K562 (cell line): ENCODE data around the gene LRRC27. TPM values are rescaled to one million over a fixed set of nuclear protein-coding genes. Genes with fewer than 3 reads are reported as not detected.

Experiments used
- ATAC-seq: fragments of 200-7000 bp; cut with Tn5 transposase; 3 replicates; pipeline ENCODE4 v1.9.1; 2020; ENCODE audit warnings: moderate library complexity
- BruUV-seq: library from RNA; stranded (reverse); fragments of 400-500 nt; replicated peaks from 2 replicates; lab custom pipeline; 2021; lab: Mats Ljungman, UMichigan
- CTCF ChIA-PET: fragments of 300-600 bp; formaldehyde crosslinking; extraction: SDS; loops from one replicate; lab custom pipeline; 2021; ENCODE audit warnings: low intra/inter-chr PET ratio; lab: Yijun Ruan, JAX
- POLR2A ChIA-PET: fragments of 300-600, 350-650 bp; sonication (Branson Sonifier 250); formaldehyde crosslinking; extraction: SDS; loops from one replicate; lab custom pipeline; 2021; ENCODE audit warnings: antibody characterized with exemption, inconsistent platforms; lab: Yijun Ruan, JAX
- DNase-seq, 4 experiments: peaks; one replicate each; pipeline versions ENCODE4 v3.0.0 to v3.0.0-alpha.2; 2011 to 2018; ENCODE audit warnings: low spot score in 3 of 4, mixed read lengths in 3 of 4; ENCODE audit errors: extremely low read depth in 1 of 4
- FAIRE-seq: peaks from 2 replicates; lab custom pipeline; 2011; peaks lifted over from hg19 to GRCh38; lab: Jason Lieb, UNC
- H2AFZ ChIP-seq: 2 replicates; pipeline ENCODE4 v1.6.0; 2011; ENCODE audit warnings: low read depth, low read length, control low read depth, inconsistent platforms
- H3K27ac ChIP-seq: fragments of 200-600 bp; 3 replicates; pipeline ENCODE4 v1.8.0; 2011; ENCODE audit warnings: low read depth, mild to moderate bottlenecking, control low read depth, inconsistent platforms, low read length, moderate library complexity, mixed read lengths; ENCODE audit errors: extremely low read depth
- H3K27me3 ChIP-seq, 2 experiments: fragments of 300-600 bp in 1 of 2; 2 replicates in 1 of 2; 3 replicates in 1 of 2; pipeline versions ENCODE4 v1.6.0 to v1.8.0; 2011; ENCODE audit warnings: inconsistent platforms in 2 of 2, low read length in 2 of 2, mild to moderate bottlenecking in 1 of 2, mixed read lengths in 1 of 2, moderate library complexity in 1 of 2; ENCODE audit not compliant: control insufficient read depth in 2 of 2, insufficient read depth in 2 of 2
- H3K36me3 ChIP-seq: fragments of 300-600 bp; 3 replicates; pipeline ENCODE4 v1.8.0; 2011; ENCODE audit warnings: mild to moderate bottlenecking, low read length, inconsistent platforms; ENCODE audit not compliant: control insufficient read depth, insufficient read depth
- H3K4me1 ChIP-seq, 2 experiments: fragments of 200-600 bp in 1 of 2; replicated peaks in 1 of 2; 2 replicates in 1 of 2; 3 replicates in 1 of 2; pipeline versions ENCODE4 v1.5.1 to v1.8.0; 2011; ENCODE audit warnings: inconsistent platforms in 2 of 2, low read length in 2 of 2, mild to moderate bottlenecking in 1 of 2, mixed read lengths in 1 of 2, moderate library complexity in 1 of 2; ENCODE audit not compliant: control insufficient read depth in 2 of 2, insufficient read depth in 2 of 2
- H3K4me2 ChIP-seq: 2 replicates; pipeline ENCODE4 v1.6.1; 2011; ENCODE audit warnings: low read length, control low read depth, inconsistent platforms, mixed read lengths; ENCODE audit not compliant: insufficient read depth
- H3K4me3 ChIP-seq: fragments of 200-600 bp; sonication (generic), shearing (Covaris generic); 2 replicates; pipeline ENCODE4 v1.5.1; 2016; ENCODE audit warnings: control low read depth, inconsistent platforms
- H3K79me2 ChIP-seq: fragments of 200-600 bp; 3 replicates; pipeline ENCODE4 v1.8.0; 2011; ENCODE audit warnings: low read length, inconsistent platforms; ENCODE audit not compliant: control insufficient read depth, insufficient read depth
- H3K9ac ChIP-seq, 2 experiments: 2 replicates each; pipeline versions ENCODE4 v1.6.0 to v1.6.1; 2011; ENCODE audit warnings: low read depth in 2 of 2, low read length in 2 of 2, control low read depth in 1 of 2, inconsistent platforms in 1 of 2, mild to moderate bottlenecking in 1 of 2, mixed read lengths in 1 of 2; ENCODE audit not compliant: insufficient read depth in 1 of 2
- H3K9me1 ChIP-seq: one replicate; pipeline ENCODE4 v1.6.0; 2011; ENCODE audit warnings: inconsistent platforms, mild to moderate bottlenecking, low read length, moderate library complexity; ENCODE audit not compliant: control insufficient read depth, insufficient read depth
- H3K9me3 ChIP-seq: replicated peaks from 2 replicates; pipeline ENCODE4 v1.5.1; 2011; ENCODE audit warnings: low read depth, low read length, inconsistent platforms; ENCODE audit not compliant: control insufficient read depth, insufficient read depth
- H4K20me1 ChIP-seq: replicated peaks from 2 replicates; pipeline ENCODE4 v1.6.1; 2011; ENCODE audit warnings: low read length, inconsistent platforms, mixed read lengths; ENCODE audit not compliant: control insufficient read depth, insufficient read depth
- AFF1 ChIP-seq, 2 experiments: fragments of 450-650 bp; IDR thresholded peaks; 2 replicates each; pipeline ENCODE4 v1.6.1; 2018; ENCODE audit warnings: mild to moderate bottlenecking in 2 of 2, low read depth in 1 of 2; ENCODE audit not compliant: partially characterized antibody in 2 of 2
- ARID1B ChIP-seq: fragments of 450-650 bp; IDR thresholded peaks from 2 replicates; pipeline ENCODE4 v1.6.1; 2016; ENCODE audit warnings: antibody characterized with exemption, mild to moderate bottlenecking, inconsistent platforms
- CBFB ChIP-seq: sonication (generic); formaldehyde crosslinking; IDR thresholded peaks from 2 replicates; pipeline ENCODE4 v1.4.0; 2020; ENCODE audit warnings: mild to moderate bottlenecking, missing genetic modification reagents
- GTF2E2 ChIP-seq: fragments of 200-800 bp; sonication (Bioruptor generic); IDR thresholded peaks from 2 replicates; pipeline ENCODE4 v1.6.1; 2016; ENCODE audit warnings: missing genetic modification characterization, missing compliant biosample characterization
- HMGN3 ChIP-seq: IDR thresholded peaks from 2 replicates; pipeline ENCODE4 v1.6.1; 2011; ENCODE audit warnings: borderline replicate concordance, low read depth, mild to moderate bottlenecking, mixed read lengths, low read length; ENCODE audit not compliant: insufficient read length; ENCODE audit errors: extremely low read depth
- KLF1 ChIP-seq: fragments of 450-650 bp; IDR thresholded peaks from 2 replicates; pipeline ENCODE4 v1.6.1; 2016; ENCODE audit warnings: missing genetic modification characterization, missing compliant biosample characterization
- NELFE ChIP-seq: IDR thresholded peaks from 2 replicates; pipeline ENCODE4 v1.6.1; 2011; ENCODE audit warnings: mild to moderate bottlenecking; ENCODE audit not compliant: insufficient read depth, insufficient read length
- RB1 ChIP-seq: fragments of 450-650 bp; IDR thresholded peaks from 2 replicates; pipeline ENCODE4 v1.6.1; 2017; ENCODE audit warnings: low read depth, mild to moderate bottlenecking
- SMAD3 ChIP-seq: fragments of 450-650 bp; formaldehyde crosslinking; conservative IDR thresholded peaks from 2 replicates; pipeline ENCODE4 v1.4.0; 2020; ENCODE audit warnings: mild to moderate bottlenecking
- SUPT5H ChIP-seq: fragments of 450-650 bp; IDR thresholded peaks from 2 replicates; pipeline ENCODE4 v1.6.1; 2016
- ZBTB5 ChIP-seq: fragments of 450-650 bp; IDR thresholded peaks from 2 replicates; pipeline ENCODE4 v1.6.1; 2017; ENCODE audit warnings: antibody characterized with exemption
- ZNF124 ChIP-seq: sonication (generic); formaldehyde crosslinking; IDR thresholded peaks from 2 replicates; pipeline ENCODE4 v1.8.1; 2022; ENCODE audit warnings: missing genetic modification reagents
- ZNF280B ChIP-seq: fragments of 250-450 bp; sonication (Bioruptor Pico); IDR thresholded peaks from 2 replicates; pipeline ENCODE4 v1.5.1; 2021; ENCODE audit warnings: mild to moderate bottlenecking
- WGBS: fragments of 100-300 bp; shearing (Covaris generic); methylation state at CpG from one replicate; pipeline ENCODE4 v1.1.6; 2016; ENCODE audit warnings: low coverage, mixed read lengths; ENCODE audit not compliant: insufficient coverage; ENCODE audit errors: missing lambda C conversion rate; 5-methylcytosine and 5-hydroxymethylcytosine counted together
- in situ Hi-C: fragments of 300-500 bp; cut with MboI; formaldehyde crosslinking; loops from 4 replicates; pipeline ENCODE4 v1.15.0; 2018; ENCODE audit warnings: inconsistent platforms, mixed read lengths
- intact Hi-C: fragments of 100-400 bp; cut with micrococcal nuclease; formaldehyde crosslinking; loops from 2 replicates; pipeline ENCODE4 v1.14.2; 2022
- polyA plus RNA-seq, 8 experiments: library from polyadenylated mRNA; depleted of rRNA in 4 of 8; stranded (reverse) in 5 of 8; unstranded in 3 of 8; fragments of >200 nt; fragmentation: Nextera tagmentation in 2 of 8; fragmentation: Illumina TruSeq in 1 of 8; extraction: Ambion mirVana in 2 of 8; extraction: Trizol in 1 of 8; gene quantifications; 2 replicates each; pipeline versions ENCODE4 v1.2.1 to v1.2.3, GENCODE V29; 2011 to 2014; ENCODE audit warnings: inconsistent platforms in 1 of 8, missing spikeins in 1 of 8
- total RNA-seq, 7 experiments: library from RNA; depleted of rRNA in 6 of 7; stranded (reverse); fragments of >200 nt in 6 of 7; fragmentation: Illumina TruSeq in 2 of 7; extraction: Trizol in 2 of 7; gene quantifications; 2 replicates each; pipeline versions ENCODE4 v1.2.1 to v1.2.3, GENCODE V29; 2011 to 2021; ENCODE audit warnings: low replicate concordance in 1 of 7

LRRC27 gene
- total and polyA plus RNA-seq, 9 of the 15 experiments (the other 6 are each of a cell fraction or from before 2014, with no cell fraction given): 0.10 to 2.7 (median 1.4) TPM

GRCh38 chr10:132347931-132348267 is 15.9 kb downstream of the LRRC27 start:
- ATAC-seq (no peak), DNase-seq (no peak), FAIRE-seq (no peak)
- no peak for TF ChIP-seq ARID1B
- TF ChIP-seq GTF2E2 (tag): no peak
- TF ChIP-seq RB1: no peak
- no peak for TF ChIP-seq NELFE
- no peak for TF ChIP-seq ZNF124 (CRISPR knock-in tag)
- no peak for TF ChIP-seq SMAD3
- no peak for TF ChIP-seq ZBTB5
- no peak for TF ChIP-seq ZNF280B (CRISPR knock-in tag)
- no peak for TF ChIP-seq CBFB (CRISPR knock-in tag)
- no peak for TF ChIP-seq AFF1 (IDR thresholded peaks at IDR 0.05; ENCODE audit: low read depth in 1 of 2, partially characterized antibody in 2 of 2)
- no peak for TF ChIP-seq SUPT5H
- TF ChIP-seq HMGN3: no peak
- no peak for TF ChIP-seq KLF1 (tag)
- Histone ChIP-seq H4K20me1 (no peaks in the 10 kb centered on the region), H3K27me3 (no peaks in the 10 kb centered on the region), H3K4me1 (peaks cover 0 to 9% of the 10 kb centered on the region in 2 experiments; a peak in 2 of 5 replicates), H2AFZ (no peak overlapping the region), H3K27ac (no peak overlapping the region), H3K4me2 (no peak overlapping the region), H3K9me1 (no peaks in the 10 kb centered on the region), H3K4me3 (no peak overlapping the region), H3K79me2 (no peaks in the 10 kb centered on the region), H3K9ac (no peak overlapping the region), H3K9me3 (no peaks in the 10 kb centered on the region), H3K36me3 (no peaks in the 10 kb centered on the region)
- no TSS peak for BruUV-seq
- intact Hi-C loops (no loop called here), in situ Hi-C loops (loop anchor here (5.0 kb wide), 1 partner anchor 126 kb away; no protein-coding TSS in a partner anchor)
- CTCF ChIA-PET: no interaction called here
- POLR2A ChIA-PET: interaction anchor here (0.7 kb wide), 1 partner anchor 116 kb away, joined by 3 read pairs; no protein-coding TSS in a partner anchor
- WGBS: 45% methylated on average over 7 of the region's 13 CpGs
